Measurements from ENCODE around the gene GPC5. TPM values are rescaled to one million over a fixed set of nuclear protein-coding genes. Genes with fewer than 3 reads are reported as not detected.

Gene GPC5
- total RNA-seq, 1 experiment from 2014 or later: 0.26 TPM

- ATAC-seq (no peak), DNase-seq (ENCODE audit: low read depth, low spot score) (no peak)
- CTCF ChIA-PET: no interaction called here
- intact Hi-C loops (cut with micrococcal nuclease; ENCODE audit: unreplicated experiment) (no loop called here), in situ Hi-C loops (cut with HindIII; ENCODE audit: low pct_unique_long_range_greater_than_20kb, low sequenced_read_pairs) (no loop called here)
- H3K4me3 ChIP-seq (ENCODE audit: low read depth in 2 of 2, low read length in 2 of 2): no peak overlapping the region
- POLR2A ChIA-PET: no interaction called here
- no peaks in the 10 kb centered on the region for H3K27me3 ChIP-seq (ENCODE audit: control insufficient read depth, insufficient read depth, low read length)
- TF ChIP-seq SIN3A (IDR thresholded peaks at IDR 0.05; ENCODE audit: borderline replicate concordance, insufficient read depth, low read depth, low read length): no peak
- TF ChIP-seq REST (IDR thresholded peaks at IDR 0.05; ENCODE audit: insufficient read depth in 1 of 2, low read depth in 2 of 2, low read length in 1 of 2): no peak
- H3K36me3 ChIP-seq (ENCODE audit: control insufficient read depth, insufficient read depth, low read length): no peaks in the 10 kb centered on the region
- BruUV-seq (replicated peaks): no TSS peak
- no peaks in the 10 kb centered on the region for H3K4me1 ChIP-seq (ENCODE audit: control insufficient read depth, insufficient read depth, low read length)
- no peak overlapping the region for H3K27ac ChIP-seq (ENCODE audit: low read length)
- H3K9me3 ChIP-seq (ENCODE audit: control insufficient read depth, insufficient read depth, low read depth, low read length): no peaks in the 10 kb centered on the region
Measured at GRCh38 chr13:91745967-91746366, 347.5 kb downstream of the GPC5 start.

- Histone ChIP-seq H3K9me3 (ENCODE audit: control insufficient read depth, insufficient read depth, low read depth, low read length) (no peaks in the 10 kb centered on the region), H3K27me3 (ENCODE audit: control insufficient read depth, insufficient read depth, low read length) (no peaks in the 10 kb centered on the region), H3K4me3 (ENCODE audit: low read depth in 2 of 2, low read length in 2 of 2) (no peak overlapping the region), H3K27ac (ENCODE audit: low read length) (no peak overlapping the region), H3K36me3 (ENCODE audit: control insufficient read depth, insufficient read depth, low read length) (no peaks in the 10 kb centered on the region), H3K4me1 (ENCODE audit: control insufficient read depth, insufficient read depth, low read length) (no peaks in the 10 kb centered on the region)
- no TSS peak for BruUV-seq (replicated peaks)
- in situ Hi-C loops (cut with HindIII; ENCODE audit: low pct_unique_long_range_greater_than_20kb, low sequenced_read_pairs): no loop called here
- CTCF ChIA-PET: no interaction called here
- DNase-seq (ENCODE audit: low read depth, low spot score) (no peak), ATAC-seq (no peak)
- POLR2A ChIA-PET: no interaction called here
- intact Hi-C loops (cut with micrococcal nuclease; ENCODE audit: unreplicated experiment): no loop called here
- no peak for TF ChIP-seq POLR2AphosphoS5 (IDR thresholded peaks at IDR 0.05; ENCODE audit: low read depth, low read length)
- TF ChIP-seq CTCF (IDR thresholded peaks at IDR 0.05): no peak
- no peak for TF ChIP-seq SIN3A (IDR thresholded peaks at IDR 0.05; ENCODE audit: borderline replicate concordance, insufficient read depth, low read depth, low read length)
- no peak for TF ChIP-seq REST (IDR thresholded peaks at IDR 0.05; ENCODE audit: insufficient read depth in 1 of 2, low read depth in 2 of 2, low read length in 1 of 2)
- no peak for TF ChIP-seq TCF7L2 (IDR thresholded peaks at IDR 0.05; ENCODE audit: low read depth, low read length)
Measured at GRCh38 chr13:91747186-91747585, 348.8 kb downstream of the GPC5 start.
